ACHN (cell line): ENCODE measurements around the gene BCAS4.

Source experiments
- DNase-seq: peaks from one replicate; pipeline ENCODE4 v3.0.0-alpha.2; 2015
- in situ Hi-C: cut with HindIII; loops from 2 replicates; pipeline ENCODE4 v1.10.0; 2017; ENCODE audit warnings: low sequenced_read_pairs, low pct_ligation_motif_present, low pct_unique_long_range_greater_than_20kb

Gene BCAS4

DNA sequence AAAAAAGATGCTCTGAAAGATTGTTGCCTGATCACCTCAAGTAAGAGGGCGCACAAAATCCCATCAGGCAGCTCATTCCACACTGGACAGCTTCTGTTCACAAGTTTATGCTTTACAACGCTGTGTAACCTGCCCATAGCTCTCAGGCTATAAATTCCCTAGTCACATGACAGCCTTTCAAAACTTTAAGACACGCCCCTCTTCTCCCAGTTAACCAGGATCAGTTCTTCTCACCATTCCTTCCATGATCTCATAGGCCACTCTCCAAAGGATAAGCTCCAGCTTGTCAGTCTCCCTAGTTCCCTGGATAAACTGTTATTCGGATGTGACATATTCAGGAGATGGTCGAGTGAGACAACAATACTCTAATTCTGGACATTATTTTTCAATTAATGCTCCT lies 121.4 kb downstream of the BCAS4 start:
- peak; percentile 29 for DNase-seq
- in situ Hi-C loops, result no loop called here

DNA sequence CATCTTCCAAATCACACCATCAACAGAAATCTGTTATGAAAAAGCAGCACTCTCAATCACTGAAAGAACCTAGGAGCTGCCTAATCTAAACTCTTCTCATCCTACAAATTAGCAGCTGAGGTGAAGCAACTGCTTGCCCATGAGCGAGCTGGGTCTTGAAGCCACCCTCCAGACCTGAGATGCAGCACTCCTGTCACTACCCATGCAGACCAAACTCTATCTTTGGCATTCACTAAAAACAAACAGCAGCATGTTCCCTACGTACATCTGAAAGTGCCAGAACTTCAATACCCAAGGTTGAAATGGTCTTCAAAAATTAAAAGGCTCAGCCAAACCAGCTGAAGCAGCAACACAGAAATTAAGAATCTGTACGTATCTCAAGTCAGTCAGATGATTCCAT lies 122.1 kb downstream of the BCAS4 start:
- in situ Hi-C loops, result no loop called here
- no peak for DNase-seq

DNA sequence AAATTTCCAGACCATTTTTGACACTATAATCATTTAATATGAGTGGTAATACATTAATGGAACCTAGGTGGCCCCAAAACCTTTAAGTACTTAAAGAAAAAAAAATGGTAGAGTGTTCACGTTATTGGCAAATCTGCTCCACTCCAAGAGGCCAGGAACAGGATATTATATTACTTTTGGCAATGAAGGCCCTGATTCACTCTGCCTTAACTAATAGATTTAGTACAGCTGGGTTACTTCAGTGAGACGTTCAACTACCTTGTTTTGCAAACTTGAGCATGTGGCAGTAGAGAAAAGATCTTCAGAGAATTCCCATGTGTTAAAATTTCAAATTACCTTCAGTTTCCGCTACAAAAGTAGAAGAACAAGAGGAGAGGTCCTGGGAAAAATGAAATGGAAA lies 123.5 kb downstream of the BCAS4 start:
- no peak for DNase-seq
- in situ Hi-C loops, result no loop called here

DNA sequence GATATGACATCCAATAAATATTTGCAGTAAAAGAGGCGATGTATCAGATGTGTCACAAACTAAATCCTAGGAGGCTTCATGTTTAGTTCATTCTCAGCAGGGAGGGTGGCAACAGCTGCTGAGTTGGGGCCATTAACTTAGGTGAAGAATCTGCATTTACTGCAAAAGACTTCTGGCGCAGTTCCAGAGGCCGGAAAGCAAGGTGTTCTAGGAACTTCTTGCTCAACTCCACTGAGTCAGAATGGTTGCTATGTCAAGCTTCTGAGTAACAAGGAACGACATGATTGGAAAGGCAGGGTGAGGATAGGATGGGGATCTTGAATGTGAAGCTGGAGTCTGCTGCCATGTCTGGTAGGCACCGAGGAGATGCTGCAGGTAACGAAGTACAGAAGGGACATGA lies 124.7 kb downstream of the BCAS4 start:
- DNase-seq, result no peak
- in situ Hi-C loops, result no loop called here

DNA sequence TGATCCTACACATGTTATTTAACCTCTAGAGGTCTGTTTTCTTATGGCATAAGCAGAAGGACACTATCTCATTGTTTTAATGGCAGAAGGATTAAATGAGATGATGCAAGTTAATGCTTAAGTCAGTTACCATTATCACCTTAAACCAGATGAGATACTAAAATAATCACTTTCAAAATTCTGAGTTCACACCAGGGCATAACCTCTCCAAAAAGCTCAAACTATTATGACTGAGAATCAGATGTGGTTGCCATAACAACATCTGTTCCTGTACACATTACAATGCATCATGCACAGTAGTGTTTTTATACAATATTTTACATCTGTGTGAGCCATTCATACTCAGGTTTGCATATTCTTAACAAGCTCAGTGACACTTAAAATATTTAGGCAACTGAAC lies 126.1 kb downstream of the BCAS4 start:
- no peak for DNase-seq
- in situ Hi-C loops, result no loop called here

DNA sequence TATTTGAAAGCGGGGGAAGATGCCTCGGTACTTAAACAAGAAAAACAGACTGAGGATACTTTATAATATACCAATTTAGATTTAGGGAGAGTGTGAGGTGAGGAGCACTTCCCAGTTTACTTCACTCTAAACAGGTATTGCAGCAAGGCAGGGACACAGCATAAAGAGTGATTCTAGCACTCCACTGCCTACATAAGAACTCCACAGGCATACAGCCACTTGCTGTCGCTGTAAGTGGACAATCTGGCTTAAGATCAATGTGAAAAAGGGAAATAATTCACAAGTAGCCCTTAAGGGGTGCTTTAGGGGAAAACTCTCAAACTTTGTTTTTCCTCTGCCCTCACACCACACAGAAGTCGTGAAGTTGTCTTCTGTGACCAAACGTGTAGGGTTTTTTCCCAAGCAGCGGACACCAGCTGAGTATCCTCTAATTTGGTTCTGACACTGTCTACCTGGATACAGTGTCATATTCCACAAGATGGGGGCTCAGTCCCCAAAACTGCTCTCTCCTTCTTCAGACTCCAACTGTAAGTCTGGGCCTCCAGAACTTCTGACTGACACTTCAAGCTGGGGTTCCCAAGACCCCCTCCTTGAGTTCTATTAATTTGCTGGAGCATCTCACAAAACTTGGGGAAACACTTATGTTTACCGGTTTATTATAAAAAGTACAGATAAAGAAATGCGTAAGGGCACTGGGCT lies 127.1 kb downstream of the BCAS4 start:
- in situ Hi-C loops, result no loop called here
- no peak for DNase-seq

DNA sequence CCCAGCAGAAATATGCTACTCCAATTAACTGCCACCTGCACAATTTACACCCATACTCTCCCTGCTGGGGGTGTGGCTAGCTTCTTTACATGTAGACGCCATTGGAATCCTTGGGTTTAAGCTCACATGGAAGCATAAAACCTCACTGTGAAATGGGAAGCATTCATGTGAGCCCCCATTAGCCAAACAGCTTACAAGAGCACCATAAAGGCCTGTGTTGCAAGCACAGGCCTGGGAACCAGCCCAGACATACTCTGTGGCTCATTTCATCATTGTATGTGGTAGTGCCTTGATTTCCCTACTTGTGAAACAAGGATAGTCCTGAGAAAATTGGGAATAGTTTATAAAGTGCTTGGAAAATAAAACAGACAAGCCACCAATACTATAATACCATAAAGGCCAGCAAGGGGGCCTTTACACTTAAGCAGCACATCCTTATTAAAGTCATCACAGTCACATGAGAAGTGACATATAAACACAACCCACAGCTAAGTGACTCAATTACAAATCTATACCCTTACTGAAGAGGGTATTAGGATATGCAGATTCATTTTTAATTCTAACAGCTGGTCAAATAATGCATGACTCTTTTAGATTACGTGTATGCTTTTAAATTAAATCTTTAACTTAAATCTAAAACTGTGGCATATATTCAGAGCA lies 129.5 kb downstream of the BCAS4 start:
- DNase-seq, result no peak
- in situ Hi-C loops, result no loop called here

DNA sequence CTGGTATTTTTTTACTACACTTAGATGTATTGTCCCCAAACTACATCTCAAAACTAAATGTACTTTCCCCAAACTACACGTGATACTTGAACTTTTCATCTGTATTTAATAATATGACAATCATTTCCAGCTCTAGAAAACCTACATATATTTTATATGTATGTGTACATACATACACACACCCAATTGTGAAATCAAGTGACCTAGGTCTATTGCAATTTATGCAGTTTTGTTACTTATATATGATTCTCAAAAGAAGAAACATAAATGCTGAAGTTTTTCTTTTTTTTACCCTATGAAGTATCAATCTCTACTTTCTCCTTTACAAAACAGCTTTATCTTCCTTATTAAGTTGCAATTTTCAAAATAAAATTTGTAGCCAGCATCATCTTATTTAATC lies 131.7 kb downstream of the BCAS4 start:
- no peak for DNase-seq
- in situ Hi-C loops, result no loop called here
